GM23338 (cell line): ENCODE measurements around the gene PSMD12. TPM values are rescaled to one million over a fixed set of nuclear protein-coding genes. Genes with fewer than 3 reads are reported as not detected.
"Not testable (repeated sequence)": the region's sequence is repeated elsewhere in the genome, so short reads cannot be mapped to it uniquely, and the experiment has no call there.

Experiments
- ATAC-seq: fragments of 200-7000 bp; cut with Tn5 transposase; 3 replicates; pipeline ENCODE4 v1.9.1; 2020
- DNase-seq: peaks from one replicate; pipeline ENCODE4 v3.0.0-alpha.2; 2015; ENCODE audit warnings: low spot score
- H2AFZ ChIP-seq: fragments of 200-600 bp; sonication (generic); 2 replicates; pipeline ENCODE4 v1.8.0; 2016; ENCODE audit warnings: antibody characterized with exemption, mild to moderate bottlenecking, moderate library complexity
- H3F3A ChIP-seq: fragments of 200-600 bp; sonication (generic); replicated peaks from 2 replicates; pipeline ENCODE4 v1.8.0; 2017; ENCODE audit warnings: antibody characterized with exemption, mixed run types, low read depth
- H3K27ac ChIP-seq: fragments of 200-600 bp; sonication (generic); 2 replicates; pipeline ENCODE4 v1.6.1; 2016; ENCODE audit warnings: low read depth
- H3K27me3 ChIP-seq: fragments of 200-600 bp; sonication (generic); 2 replicates; pipeline ENCODE4 v1.8.0; 2016; ENCODE audit warnings: mild to moderate bottlenecking, mixed run types, moderate library complexity; ENCODE audit not compliant: insufficient read depth
- H3K36me3 ChIP-seq: fragments of 200-600 bp; sonication (generic); 2 replicates; pipeline ENCODE4 v1.8.0; 2016; ENCODE audit warnings: mild to moderate bottlenecking; ENCODE audit not compliant: insufficient read depth
- H3K4me1 ChIP-seq: fragments of 200-600 bp; sonication (generic); 2 replicates; pipeline ENCODE4 v1.8.0; 2016; ENCODE audit warnings: mild to moderate bottlenecking, moderate library complexity; ENCODE audit not compliant: insufficient read depth
- H3K4me2 ChIP-seq: fragments of 200-600 bp; sonication (generic); 2 replicates; pipeline ENCODE4 v1.7.1; 2017; ENCODE audit warnings: mixed run types
- H3K4me3 ChIP-seq: fragments of 200-600 bp; sonication (generic); 2 replicates; pipeline ENCODE4 v1.6.1; 2016; ENCODE audit warnings: mixed run types
- H3K79me2 ChIP-seq: fragments of 200-600 bp; sonication (generic); replicated peaks from 2 replicates; pipeline ENCODE4 v1.8.0; 2017; ENCODE audit warnings: mild to moderate bottlenecking; ENCODE audit not compliant: insufficient read depth
- H3K9me2 ChIP-seq: fragments of 200-600 bp; sonication (generic); 2 replicates; pipeline ENCODE4 v1.8.0; 2017; ENCODE audit not compliant: insufficient read depth
- H4K20me1 ChIP-seq: fragments of 200-600 bp; sonication (generic); replicated peaks from 2 replicates; pipeline ENCODE4 v1.8.0; 2017; ENCODE audit warnings: mild to moderate bottlenecking; ENCODE audit not compliant: insufficient read depth
- H3K27ac Mint-ChIP-seq: 2 replicates; pipeline ENCODE4 v1.8.0; 2020; ENCODE audit warnings: inconsistent platforms, mild to moderate bottlenecking, moderate library complexity, mixed read lengths
- H3K27me3 Mint-ChIP-seq: 3 replicates; pipeline ENCODE4 v1.8.0; 2022; ENCODE audit warnings: low read depth, mild to moderate bottlenecking, moderate library complexity, mixed read lengths, inconsistent platforms; ENCODE audit not compliant: insufficient read depth, poor library complexity
- H3K36me3 Mint-ChIP-seq: 3 replicates; pipeline ENCODE4 v1.8.0; 2021; ENCODE audit warnings: low read depth, mild to moderate bottlenecking, inconsistent platforms, moderate library complexity, mixed read lengths
- H3K4me1 Mint-ChIP-seq: 3 replicates; pipeline ENCODE4 v1.8.0; 2020; ENCODE audit warnings: mild to moderate bottlenecking, inconsistent platforms, mixed read lengths
- H3K4me3 Mint-ChIP-seq: 3 replicates; pipeline ENCODE4 v1.8.0; 2021; ENCODE audit warnings: moderate library complexity, mild to moderate bottlenecking, inconsistent platforms, mixed read lengths
- H3K9me3 Mint-ChIP-seq: 3 replicates; pipeline ENCODE4 v1.8.0; 2020; ENCODE audit warnings: moderate library complexity, mild to moderate bottlenecking, inconsistent platforms, mixed read lengths
- CTCF ChIP-seq, 2 experiments: fragments of 200-600 bp in 1 of 2; sonication (generic) in 1 of 2; conservative IDR thresholded peaks; 2 replicates each; pipeline versions ENCODE4 v1.5.1 to v1.6.1; 2016 to 2017; ENCODE audit warnings: antibody characterized with exemption in 2 of 2, low read depth in 2 of 2, mild to moderate bottlenecking in 2 of 2, moderate library complexity in 1 of 2
- EZH2 ChIP-seq: fragments of 200-600 bp; sonication (generic); IDR thresholded peaks from one replicate; pipeline ENCODE4 v1.8.0; 2017; ENCODE audit warnings: antibody characterized with exemption, mild to moderate bottlenecking, low read depth; ENCODE audit not compliant: unreplicated experiment
- EZH2phosphoT487 ChIP-seq: fragments of 200-600 bp; sonication (generic); IDR thresholded peaks from one replicate; pipeline ENCODE4 v1.8.1; 2018; ENCODE audit warnings: antibody characterized with exemption; ENCODE audit not compliant: unreplicated experiment
- JUNB ChIP-seq: IDR thresholded peaks from one replicate; pipeline ENCODE4 v1.6.1; 2016; ENCODE audit warnings: antibody characterized with exemption; ENCODE audit not compliant: unreplicated experiment
- ZNF114 ChIP-seq: fragments of 250-450 bp; sonication (Bioruptor Pico); IDR thresholded peaks from 2 replicates; pipeline ENCODE4 v1.5.0; 2020; ENCODE audit warnings: mild to moderate bottlenecking, moderate library complexity
- ZNF462 ChIP-seq: fragments of 250-450 bp; sonication (Bioruptor Pico); IDR thresholded peaks from 2 replicates; pipeline ENCODE4 v1.5.0; 2020; ENCODE audit warnings: mild to moderate bottlenecking, moderate library complexity
- polyA plus RNA-seq: library from polyadenylated mRNA; unstranded; fragments of >200 nt; fragmentation: Nextera tagmentation; extraction: Ambion mirVana; gene quantifications from 2 replicates; pipeline ENCODE4 v1.2.1, GENCODE V29; 2016
- total RNA-seq: library from RNA; depleted of rRNA; stranded (reverse); fragments of >200 nt; shearing (Covaris generic); gene quantifications from 2 replicates; pipeline ENCODE4 v1.2.3, GENCODE V29; 2014

PSMD12 gene
- total and polyA plus RNA-seq, 2 experiments from 2014 or later = 73.7 to 146 TPM

- no peak for TF ChIP-seq EZH2
- TF ChIP-seq JUNB = no peak
- TF ChIP-seq EZH2phosphoT487 = no peak
- TF ChIP-seq ZNF114 (CRISPR knock-in tag) = no peak
These were observed 31.0 kb downstream of the PSMD12 start (continued) for GRCh38 chr17:67335245-67335835.

- not testable (repeated sequence) for H3K36me3 ChIP-seq, ATAC-seq, H3K27me3 Mint-ChIP-seq, H3K27ac ChIP-seq, H3K4me2 ChIP-seq, H3K4me3 ChIP-seq, H3K4me1 ChIP-seq, DNase-seq, H3F3A ChIP-seq, H3K9me2 ChIP-seq, H3K79me2 ChIP-seq, H4K20me1 ChIP-seq, H3K36me3 Mint-ChIP-seq, H3K27ac Mint-ChIP-seq, H2AFZ ChIP-seq, H3K4me3 Mint-ChIP-seq, H3K27me3 ChIP-seq, H3K4me1 Mint-ChIP-seq
- peaks cover 12% of the 10 kb centered on the region; the same call in 2 of the 3 replicates for H3K9me3 Mint-ChIP-seq
These were observed 34.2 kb downstream of the PSMD12 start for GRCh38 chr17:67332162-67332508.

GRCh38 chr17:67331381-67332161, 34.8 kb downstream of the PSMD12 start:
- peak; percentile 14 for DNase-seq
- not testable (repeated sequence) for H3K79me2 ChIP-seq, ATAC-seq, H4K20me1 ChIP-seq, H3K36me3 Mint-ChIP-seq, H3K27me3 Mint-ChIP-seq, H3K4me3 Mint-ChIP-seq, H3K4me2 ChIP-seq, H3K4me1 ChIP-seq, H3K27ac Mint-ChIP-seq, H3K9me2 ChIP-seq, H3K27ac ChIP-seq, H3F3A ChIP-seq, H3K4me1 Mint-ChIP-seq, H3K4me3 ChIP-seq, H3K27me3 ChIP-seq, H3K36me3 ChIP-seq
- H3K9me3 Mint-ChIP-seq = peaks cover 12% of the 10 kb centered on the region; the same call in 1 of the 3 replicates
- H2AFZ ChIP-seq = 0 out of 2 replicates have a peak overlapping the region, but pooled peaks have one; percentile 58

GRCh38 chr17:67328026-67328425, 38.4 kb downstream of the PSMD12 start:
- Histone ChIP-seq H3F3A (no peaks in the 10 kb centered on the region), H3K27ac (no peak overlapping the region), H3K9me2 (0 out of 2 replicates have a peak, but pooled peaks cover 3% of the 10 kb centered on the region), H3K4me1 (no peaks in the 10 kb centered on the region), H2AFZ (no peak overlapping the region), H3K79me2 (no peaks in the 10 kb centered on the region), H3K27me3 (no peaks in the 10 kb centered on the region), H3K4me3 (no peak overlapping the region), H4K20me1 (no peaks in the 10 kb centered on the region), H3K36me3 (no peaks in the 10 kb centered on the region), H3K4me2 (no peak overlapping the region)
- ATAC-seq (no peak), DNase-seq (no peak)
- Mint-ChIP-seq H3K4me1 (no peaks in the 10 kb centered on the region; the same call in 2 of the 3 replicates), H3K36me3 (no peaks in the 10 kb centered on the region), H3K27ac (no peak overlapping the region), H3K4me3 (no peak overlapping the region), H3K9me3 (peaks cover 12% of the 10 kb centered on the region; the same call in 1 of the 3 replicates), H3K27me3 (peaks cover 5% of the 10 kb centered on the region)
- TF ChIP-seq CTCF (conservative IDR thresholded peaks at IDR 0.05; ENCODE audit: low read depth in 2 of 2) = no peak
- no peak for TF ChIP-seq ZNF462
